Activated CD4-positive, alpha-beta T cell treated with anti-CD3 and anti-CD28 coated beads, Interleukin-2, amount 50 U/mL, for 1 hour (primary cell): ENCODE data around the gene SSBP3.
"Not testable (repeated sequence)": the region's sequence is repeated elsewhere in the genome, so short reads cannot be mapped to it uniquely, and the experiment has no call there.

ENCODE experiments used
- DNase-seq: peaks from one replicate; pipeline ENCODE4 v3.0.0-alpha.2; 2020

Gene SSBP3

DNA sequence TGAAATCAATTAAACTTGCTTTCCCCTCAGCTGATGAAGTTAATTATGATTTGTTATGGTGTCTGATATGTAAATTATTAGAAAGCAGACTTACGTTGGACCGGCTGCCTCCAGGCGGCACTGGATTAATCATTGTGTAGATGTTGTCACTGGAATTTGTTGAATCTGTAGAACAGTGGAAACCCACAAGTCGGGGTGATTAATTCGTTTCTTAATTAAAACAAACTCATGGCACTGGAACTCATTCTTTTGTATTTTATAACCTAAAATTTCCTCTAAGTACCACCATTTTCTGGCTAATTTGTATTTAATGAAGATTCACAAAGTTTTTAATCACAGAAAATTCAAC is 167.2 kb downstream of the SSBP3 start:
- no peak for DNase-seq

DNA sequence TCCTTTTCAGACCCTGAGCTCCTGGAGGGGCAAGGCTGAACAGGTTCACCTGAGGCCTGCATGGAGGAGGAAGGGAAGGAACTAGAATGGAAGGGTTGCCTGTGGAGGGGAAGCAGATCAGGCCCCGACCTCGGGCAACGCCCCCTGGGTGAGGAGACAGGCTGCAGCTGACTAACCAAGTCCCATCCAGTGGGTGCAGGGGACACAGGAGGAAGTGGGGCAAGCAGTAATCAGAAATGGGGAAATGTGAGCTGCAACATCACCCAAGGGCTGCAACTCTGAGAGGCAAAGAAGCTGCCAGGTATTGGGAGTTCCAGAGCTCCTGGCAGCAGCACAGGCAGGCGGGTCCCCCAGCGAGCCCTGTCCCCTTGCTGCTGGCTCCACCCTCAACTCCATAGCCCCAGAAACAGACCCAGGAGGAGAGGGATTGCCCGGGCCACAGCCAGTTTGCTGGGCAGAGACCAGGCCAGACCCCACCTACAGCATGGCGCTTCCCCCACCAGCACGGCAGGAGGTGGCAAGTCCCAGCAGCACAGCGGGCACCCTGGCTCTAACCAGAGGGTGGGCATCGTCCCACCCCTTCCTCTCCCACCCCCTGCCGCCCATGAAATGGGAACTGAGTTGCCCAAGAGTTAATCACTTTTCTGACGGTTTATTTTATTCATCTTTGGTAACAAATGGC is 167.7 kb downstream of the SSBP3 start:
- DNase-seq: no peak

DNA sequence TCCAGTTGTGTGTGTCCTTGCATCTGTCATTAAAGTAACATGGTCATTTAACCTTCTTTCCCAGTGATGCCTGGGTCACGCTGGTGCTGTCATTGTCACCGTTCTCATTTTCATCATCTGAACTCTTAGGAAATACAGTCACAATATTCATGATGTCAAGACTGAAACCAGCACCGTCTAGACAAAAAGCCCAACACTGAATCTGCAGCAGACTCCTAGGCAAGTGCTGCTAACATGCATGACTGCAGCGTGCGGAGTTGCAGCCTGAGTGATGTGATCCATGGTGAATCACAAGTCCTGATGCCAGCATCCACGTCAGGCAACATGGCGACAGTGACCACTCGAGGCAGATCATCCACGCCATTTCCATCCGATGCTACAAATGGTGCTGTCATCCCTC is 168.6 kb downstream of the SSBP3 start:
- DNase-seq: no peak

DNA sequence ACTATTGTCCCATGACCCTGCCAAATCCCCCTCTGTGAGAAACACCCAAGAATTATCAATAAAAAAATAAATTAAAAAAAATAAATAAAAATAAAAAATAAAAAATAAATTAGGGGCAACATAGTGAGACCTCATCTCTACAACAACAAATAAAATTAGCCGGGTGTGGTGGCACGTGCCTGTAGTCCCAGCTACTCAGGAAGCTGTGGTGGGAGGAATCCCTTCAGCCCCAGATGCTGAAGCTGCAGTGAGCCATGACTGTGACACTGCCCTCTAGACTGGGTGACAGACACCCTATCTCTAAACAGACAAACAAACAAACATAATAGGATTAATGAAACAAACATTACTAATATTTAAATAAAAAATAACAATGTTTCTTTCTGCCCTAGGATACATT is 171.9 kb downstream of the SSBP3 start:
- DNase-seq: no peak

DNA sequence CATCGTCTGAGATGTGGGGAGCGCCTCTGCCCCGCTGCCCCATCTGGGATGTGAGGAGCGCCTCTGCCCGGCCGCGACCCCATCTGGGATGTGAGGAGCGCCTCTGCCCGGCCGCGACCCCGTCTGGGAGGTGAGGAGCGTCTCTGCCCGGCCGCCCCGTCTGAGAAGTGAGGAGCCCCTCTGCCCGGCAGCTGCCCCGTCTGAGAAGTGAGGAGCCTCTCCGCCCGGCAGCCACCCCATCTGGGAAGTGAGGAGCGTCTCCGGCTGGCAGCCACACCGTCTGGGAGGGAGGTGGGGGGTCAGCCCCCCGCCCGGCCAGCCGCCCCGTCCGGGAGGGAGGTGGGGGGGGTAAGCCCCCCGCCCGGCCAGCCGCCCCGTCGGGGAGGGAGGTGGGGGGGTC is 173.0 kb downstream of the SSBP3 start:
- DNase-seq: not testable (repeated sequence)

DNA sequence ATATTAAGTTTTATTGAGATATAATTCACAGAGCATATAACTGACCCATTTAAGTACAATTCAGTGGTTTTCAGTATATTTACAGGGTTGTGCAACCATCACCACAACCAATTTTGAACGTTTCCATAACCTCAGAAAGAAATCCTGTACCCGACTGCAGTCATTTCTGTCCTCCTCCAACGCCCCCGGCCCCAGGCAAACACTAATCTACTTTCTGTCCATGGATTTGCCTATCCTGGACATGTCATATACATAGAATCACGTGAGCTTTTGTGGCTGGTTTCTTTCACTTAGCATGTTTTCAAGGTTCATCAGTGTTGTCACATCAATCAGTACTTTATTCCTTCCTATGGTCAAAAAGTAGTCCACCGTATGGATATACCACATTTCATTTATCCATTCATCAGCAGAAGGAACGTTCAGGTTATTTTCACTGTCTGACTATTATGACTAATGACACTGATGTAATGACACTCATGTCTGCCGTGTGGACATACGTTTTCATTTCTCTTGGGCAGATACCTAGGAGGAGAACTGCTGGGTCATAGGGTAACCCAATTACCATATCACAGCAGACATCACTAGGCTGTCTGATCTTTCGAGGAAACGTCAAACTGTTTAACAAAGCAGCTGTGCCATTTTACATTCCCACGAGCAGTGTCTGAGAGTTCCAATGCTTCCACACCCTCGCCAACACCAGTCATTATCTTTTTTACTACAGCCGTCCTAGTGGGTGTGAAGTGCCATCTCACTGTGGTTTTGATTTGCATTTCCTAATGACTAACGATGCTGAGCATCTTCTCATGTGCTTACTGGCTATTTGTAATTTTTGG is 175.5 kb downstream of the SSBP3 start:
- no peak for DNase-seq

DNA sequence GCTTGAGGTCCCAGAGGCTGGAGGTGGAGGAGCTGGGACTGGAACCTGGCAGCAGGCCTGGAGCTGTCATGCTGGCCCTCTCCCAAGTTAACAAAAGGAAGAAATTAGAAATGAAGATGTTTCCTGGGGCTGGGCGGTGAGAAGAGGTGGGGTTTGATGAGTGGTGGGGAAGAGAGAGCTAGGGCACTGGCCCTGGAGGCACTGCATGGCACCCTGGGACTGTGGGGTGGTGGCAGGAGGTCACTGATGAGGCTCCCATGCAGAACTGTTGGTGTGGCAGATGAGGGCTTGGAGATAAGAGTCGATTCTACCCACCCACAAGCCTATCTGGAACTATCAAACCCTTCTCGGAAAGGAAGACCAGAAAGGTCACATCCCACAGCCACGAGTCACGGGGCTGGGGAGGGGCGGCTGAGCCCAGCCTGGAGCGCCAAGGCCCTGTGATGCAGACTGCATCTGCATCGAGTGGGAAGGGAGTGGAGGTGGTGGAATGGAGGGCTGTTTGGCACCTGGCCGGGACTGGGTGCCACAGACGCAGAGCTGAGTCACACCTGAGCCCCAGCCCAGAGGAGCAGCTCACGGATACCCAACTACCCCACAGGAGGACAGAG is 176.8 kb downstream of the SSBP3 start:
- no peak for DNase-seq

DNA sequence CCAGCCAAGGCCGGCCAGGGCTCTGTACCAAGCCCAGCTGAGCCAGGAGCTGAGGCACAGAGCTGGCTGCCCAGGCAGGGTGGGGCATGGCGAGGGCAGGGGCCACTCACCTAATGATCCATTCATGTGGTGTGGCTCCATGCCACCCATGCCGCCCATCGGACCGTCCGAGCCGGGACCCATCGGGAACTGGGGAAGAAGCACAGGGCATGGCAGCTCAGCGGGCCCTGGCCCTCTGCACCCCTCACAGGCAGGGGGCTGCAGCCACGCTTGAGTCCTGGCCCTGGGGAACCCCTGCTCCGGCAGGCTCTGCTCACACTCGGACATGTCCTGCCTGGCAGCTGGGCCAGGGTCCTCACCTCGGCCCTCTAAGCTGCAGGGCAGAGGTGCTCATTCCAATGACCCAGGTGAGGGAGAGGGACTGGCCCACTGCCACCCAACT is 177.5 kb downstream of the SSBP3 start:
- no peak for DNase-seq

DNA sequence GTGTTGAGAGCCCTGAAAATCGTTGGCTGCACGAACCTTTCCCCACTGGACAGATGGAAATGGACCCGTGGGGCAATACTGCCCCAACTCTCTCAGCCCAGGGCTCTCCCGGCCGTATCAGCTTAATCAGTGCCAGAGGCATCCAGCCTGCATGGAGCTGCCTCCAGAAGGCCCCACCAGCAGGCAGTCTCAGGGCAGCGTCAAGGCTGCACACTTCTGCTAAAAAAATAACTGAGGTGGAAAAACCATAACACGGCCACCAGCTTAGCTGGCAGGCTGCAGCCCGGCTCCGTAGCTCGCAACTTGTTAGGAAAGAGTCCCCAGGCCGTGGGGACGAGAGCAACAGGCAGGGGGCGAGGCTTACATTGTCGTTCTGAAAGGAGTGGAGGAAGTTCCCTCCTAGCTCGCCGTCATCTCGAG is 178.3 kb downstream of the SSBP3 start:
- DNase-seq: no peak

DNA sequence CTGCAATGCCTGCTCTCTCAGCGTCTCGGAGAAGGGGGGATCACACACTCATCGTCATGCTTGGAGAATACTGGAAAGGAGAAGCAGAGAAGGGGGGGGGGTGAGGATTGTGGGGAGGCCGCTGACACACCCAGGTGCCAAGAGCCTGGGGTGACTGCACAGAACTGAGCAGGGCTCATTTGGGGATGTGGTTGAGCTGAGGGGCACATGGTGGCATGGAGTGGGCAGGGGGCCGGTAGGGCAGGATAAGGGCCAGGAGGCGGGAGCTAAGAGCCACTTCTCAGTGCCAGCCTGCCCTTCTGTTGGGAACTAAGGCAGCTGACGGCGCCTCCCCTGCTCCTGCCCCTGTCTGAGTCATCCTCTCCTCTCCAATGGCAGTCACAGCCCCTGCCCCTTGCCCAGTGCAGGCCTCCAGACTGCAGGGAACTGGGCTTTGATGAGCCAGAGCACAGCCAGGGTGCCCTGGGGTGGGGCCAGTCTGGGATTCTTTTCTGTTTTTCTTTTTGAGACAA is 179.0 kb downstream of the SSBP3 start:
- DNase-seq: no peak

DNA sequence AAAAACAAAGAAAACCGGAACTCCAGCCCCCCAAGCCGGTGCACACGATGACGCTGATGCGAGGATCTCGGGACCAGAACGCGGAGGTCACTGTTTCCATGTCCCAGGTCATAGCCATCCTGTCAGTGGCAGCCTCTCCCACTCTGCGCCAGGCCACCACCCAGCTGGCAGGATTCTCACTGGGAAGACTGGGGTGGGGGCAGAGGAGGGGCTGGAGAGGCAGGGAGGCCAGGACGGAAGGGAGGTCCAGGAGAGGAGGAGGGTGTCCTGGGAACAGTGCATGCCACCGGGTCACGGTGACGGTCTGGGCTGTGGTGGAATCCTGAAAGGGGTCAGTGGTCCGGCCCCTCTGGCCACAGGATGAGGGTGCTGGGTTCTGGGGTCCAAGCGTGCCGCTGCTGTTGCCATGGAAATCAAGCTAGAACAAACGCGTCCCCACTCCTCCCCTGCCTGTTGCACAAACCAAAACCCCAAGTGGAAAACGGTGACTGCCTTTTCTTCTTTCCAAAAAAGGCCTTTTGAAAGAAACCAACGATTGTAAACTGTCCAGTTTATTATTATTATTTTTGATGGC is 180.1 kb downstream of the SSBP3 start:
- DNase-seq: no peak

DNA sequence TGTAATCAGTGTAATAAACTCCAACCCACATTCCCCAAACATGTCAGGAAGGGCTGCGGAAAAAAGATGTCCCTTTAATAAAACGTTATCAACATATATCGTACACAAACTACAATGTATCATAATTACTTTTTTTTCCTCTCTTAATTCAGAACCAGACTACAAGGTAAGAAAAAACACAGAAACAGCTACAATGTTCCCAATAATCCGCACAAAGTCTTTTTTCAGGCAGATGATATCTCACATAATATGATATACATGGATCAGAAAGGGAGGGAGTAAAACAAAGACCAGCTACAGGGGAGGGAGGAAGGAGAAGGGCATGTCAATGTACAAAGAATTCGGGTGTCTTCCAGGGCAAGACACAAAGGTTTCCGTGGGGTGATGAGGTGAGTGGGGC is 180.8 kb downstream of the SSBP3 start:
- no peak for DNase-seq

DNA sequence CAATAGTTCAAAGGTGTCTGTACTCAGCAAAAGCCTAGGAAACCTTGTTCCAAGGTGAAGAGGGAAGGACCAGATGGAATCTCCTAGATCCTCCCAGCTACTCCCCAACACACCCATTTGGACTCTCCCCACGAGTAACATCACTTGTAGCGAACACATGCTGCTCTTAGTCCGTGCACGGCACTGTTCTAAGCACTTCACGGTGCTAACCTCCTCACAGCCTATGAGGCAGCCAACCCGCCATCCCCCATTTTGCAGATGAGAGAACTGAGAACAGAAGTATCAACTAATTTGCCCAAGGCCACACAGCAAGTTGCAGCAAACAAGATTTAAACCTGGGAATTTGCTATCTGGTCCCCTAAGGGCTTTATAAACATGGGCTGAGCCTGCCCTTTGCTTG is 182.0 kb downstream of the SSBP3 start:
- no peak for DNase-seq

DNA sequence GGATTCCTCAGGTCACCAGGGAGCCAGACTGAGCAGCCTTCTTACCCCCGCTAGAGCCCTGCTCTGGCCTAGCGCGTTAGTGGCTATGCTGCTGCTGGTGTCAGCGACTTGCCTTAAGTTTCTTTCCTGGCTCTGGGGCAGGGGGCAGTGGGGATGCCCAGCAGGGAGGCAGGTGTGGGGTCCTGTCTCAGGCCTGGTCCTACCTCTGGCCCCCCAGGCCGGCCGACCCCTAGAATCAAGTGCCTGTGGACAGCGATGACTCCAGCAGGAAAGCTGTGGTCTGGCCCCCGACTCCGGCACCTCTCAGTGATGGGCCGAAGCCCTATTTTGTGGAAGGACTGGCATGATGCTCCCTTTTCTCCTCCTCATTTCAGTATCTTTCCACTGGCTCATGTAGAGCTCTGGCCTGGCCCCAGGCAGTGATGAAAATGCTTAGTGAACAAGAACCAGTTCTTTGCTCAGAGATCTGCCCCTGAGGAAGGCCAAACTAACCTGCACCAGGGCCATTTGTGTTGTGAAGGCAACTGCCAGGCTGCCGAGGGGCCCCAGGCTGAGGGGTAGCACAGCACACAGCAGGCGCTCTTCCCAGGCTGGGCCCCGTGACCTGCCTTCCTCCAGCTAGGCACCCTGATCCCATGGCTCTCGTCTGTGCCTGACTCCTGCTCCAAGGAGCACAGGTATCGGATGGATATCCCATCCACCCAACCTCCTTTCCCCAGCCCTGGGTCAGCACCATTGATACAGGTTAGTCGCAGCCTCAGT is 182.6 kb downstream of the SSBP3 start:
- no peak for DNase-seq

DNA sequence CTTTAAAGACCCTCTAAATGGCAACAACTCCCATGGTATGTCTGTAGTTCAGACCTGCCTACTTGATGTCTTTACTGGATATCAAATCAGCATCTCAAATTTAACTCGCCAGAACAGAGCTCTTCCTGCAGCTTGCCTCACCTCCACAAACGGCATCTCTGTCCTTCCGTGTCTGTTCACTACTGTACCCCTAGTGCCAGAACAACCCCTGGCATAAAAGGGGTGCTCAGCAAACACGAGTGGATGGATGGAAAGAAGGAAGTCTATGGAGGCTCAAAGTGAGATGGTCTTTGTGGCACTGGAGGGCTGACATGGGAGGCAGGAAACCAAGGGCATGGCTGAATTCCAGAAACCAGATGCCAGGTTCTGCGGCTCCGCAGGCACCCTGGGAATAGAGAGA is 183.5 kb downstream of the SSBP3 start:
- no peak for DNase-seq

DNA sequence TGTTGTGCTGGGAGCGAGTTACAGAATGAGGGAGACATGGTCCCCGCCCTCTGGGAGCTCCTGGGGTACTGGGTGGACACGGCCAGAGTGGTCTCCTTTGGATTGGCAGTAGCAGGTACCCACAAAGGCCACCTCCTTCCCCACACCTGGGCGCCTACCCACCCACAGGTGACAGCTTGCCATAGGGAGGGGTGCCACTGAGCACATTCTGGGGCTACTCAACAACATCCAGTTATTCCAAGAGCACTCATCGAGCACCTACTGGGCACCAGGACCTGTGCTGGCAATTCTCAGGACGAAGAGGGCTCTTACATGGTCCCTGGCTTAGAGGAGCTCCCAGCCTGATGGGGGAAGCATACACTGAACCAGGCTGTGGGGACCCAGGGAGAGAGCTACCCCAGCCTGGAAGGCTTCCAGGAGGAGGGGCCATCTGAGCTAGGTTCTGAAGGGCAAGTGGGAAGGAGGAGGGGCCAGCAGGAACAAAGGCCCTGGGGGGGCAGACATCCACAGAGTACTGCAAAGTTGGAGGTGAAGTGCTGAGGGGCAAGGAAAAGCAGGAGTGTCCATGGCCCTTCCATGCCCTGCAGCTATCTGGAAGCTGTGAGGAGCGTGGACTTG is 184.2 kb downstream of the SSBP3 start:
- no peak for DNase-seq

DNA sequence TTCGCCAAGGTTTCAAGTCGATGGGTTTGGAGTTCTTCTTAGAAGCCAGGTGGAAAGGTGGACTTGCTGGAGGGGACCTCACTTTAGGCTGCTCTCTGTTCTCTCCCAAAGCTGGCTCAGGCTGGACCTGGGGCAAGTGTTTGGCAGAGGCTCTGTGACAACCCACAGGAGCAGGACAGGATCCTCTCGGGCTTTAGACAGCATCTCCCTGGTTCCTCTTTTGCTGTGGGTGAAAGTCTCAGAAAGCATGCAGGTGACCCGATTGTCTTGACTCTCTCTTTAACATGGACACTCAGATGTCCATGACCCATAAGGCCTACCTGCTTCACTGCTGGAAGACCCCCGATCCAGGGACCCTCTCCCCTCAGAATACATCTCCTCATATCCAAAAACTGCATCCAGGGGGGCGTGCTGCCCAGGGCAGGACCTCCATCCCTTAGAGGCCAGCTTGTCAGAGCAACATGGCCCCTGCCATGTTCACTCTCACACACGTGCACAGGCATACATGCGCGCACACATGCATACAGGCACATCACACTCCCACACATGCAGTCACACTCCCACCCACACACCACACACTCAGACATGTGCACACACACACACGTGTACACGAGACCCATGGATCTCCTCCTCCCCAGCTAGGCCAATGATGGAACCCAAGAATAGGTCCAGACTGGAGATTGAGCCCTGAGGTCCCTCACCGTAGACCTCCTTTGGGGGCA is 184.9 kb downstream of the SSBP3 start:
- no peak for DNase-seq

DNA sequence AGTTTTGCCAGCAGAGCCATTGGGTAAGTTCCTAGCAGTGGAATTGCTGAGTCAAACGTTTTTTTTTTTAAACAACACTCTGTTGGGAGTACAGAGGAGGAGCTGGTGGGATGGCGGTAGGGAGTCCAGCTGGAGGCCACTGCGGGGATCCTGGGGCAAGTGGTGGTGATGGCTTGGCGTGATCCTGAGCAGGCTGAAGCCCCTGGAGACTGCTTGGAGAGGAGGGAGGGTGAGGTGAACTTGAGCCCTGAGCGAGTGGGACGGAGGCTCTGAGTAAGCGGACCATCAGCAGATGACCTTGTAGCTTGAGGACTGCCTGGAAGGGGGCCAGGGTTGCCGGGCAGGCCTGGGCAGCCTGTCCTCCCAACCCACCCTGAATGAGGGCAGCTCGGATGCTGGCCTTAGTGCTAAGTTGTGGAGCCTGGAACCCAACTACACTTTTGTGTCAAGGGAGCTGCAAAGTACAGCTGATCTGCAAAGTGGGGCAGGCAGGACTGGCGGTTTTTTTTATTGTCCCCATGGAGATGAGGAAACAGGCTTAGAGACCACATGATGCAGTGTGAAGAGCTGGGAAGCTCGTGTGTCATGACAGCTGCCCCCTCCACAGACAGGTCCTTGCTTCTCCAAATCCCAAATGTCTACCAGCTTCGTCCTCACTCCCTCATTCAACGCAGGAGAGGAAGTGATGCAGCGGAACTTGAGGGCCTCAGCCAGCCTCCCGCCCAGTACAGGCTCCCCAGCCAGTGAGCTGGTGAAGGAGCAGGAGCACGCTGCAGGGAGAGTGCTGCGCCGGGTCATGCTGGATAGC is 186.0 kb downstream of the SSBP3 start:
- no peak for DNase-seq

DNA sequence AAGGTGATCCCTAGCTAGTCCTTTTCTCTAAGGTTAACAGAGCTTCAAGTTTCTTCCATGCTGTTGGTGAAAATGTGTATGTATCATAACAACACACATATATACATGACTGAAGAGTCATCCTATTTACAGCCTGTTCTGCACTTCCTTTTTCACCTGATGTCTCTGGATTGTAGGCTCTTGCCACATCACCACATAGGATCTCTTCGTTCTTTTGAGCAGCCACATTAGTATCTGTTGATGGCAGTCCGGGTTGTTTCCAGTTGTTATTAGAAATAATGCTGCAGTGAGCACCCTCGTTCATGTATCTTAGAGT is 186.5 kb downstream of the SSBP3 start:
- DNase-seq: no peak

DNA sequence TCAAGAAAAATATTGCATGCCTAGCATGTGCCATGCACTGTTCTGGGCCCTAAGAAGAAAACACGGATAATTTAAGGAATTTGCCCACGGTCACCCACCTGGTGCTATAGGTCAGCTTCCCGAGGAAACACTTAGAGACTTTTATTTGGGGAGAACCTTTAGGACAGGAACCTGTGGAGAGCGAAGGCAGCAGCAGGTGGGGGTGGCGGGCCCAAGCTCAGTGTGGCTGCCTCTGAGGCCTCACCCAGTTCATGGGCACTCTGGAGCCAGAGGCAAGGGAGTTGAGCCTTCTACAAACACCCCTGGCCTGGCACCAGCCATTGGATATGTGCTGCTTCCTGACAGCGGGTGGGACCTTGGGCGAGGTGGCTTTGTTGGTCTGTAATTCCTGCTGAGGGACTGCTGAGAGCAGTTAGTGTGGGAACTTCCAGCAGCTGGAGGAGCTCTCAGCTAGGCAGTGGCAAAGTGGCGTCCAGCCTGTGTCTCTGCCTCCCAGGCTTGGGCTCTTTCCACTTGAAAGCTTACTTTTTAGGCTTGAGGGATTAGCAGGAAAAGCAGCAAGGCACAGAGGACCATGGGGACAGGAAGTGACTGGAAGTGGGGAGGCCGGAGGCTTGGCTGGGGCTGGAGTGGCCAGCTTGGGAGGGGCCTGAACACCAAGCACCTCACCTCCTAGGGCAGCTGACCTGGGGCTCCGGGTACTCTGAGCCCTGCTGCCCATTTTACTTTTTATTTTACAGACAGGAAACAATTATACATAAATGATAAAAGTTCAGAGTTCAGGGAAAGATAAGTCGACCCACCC is 187.1 kb downstream of the SSBP3 start:
- DNase-seq: no peak
